ENCODE results near the gene FAR2.
"Not testable (repeated sequence)": the region's sequence is repeated elsewhere in the genome, so short reads cannot be mapped to it uniquely, and the experiment has no call there.

FAR2 gene

DNA sequence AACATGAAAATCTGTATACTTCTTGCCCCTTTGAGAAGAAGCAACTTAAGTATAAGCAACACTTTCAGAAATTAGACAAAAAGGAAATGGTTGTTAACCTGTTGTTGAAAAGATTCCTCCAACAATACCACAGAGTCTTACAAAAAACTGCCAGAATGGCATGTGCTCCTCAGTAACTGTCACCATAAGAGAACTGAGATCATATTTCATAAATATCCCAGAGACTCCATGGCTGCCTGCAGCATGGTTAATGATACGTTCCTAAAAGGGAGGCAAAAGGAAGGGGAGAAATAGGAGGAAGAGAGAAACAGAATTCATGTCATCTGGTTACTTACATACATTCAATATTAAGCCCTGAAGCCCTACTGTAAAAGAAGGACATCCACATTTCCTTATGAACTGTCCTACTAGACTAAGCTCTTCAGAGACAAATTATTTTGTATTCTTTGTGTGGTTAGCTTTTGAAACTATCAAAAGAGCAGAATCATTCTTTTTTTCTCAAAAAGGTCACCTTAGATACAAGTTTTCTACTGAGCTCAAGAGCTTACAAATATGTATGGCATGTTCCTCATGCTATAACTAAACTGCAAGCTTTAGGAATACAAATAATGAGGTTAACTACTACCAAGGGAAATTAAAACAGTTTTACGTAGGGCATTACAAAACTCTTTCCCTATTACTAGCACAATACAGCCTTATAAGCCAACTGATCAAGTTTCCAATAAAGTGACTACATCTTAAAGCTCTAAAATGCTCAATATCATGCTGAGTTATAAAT, 194.1 kb downstream of the FAR2 start:
- DNase-seq, result no peak

DNA sequence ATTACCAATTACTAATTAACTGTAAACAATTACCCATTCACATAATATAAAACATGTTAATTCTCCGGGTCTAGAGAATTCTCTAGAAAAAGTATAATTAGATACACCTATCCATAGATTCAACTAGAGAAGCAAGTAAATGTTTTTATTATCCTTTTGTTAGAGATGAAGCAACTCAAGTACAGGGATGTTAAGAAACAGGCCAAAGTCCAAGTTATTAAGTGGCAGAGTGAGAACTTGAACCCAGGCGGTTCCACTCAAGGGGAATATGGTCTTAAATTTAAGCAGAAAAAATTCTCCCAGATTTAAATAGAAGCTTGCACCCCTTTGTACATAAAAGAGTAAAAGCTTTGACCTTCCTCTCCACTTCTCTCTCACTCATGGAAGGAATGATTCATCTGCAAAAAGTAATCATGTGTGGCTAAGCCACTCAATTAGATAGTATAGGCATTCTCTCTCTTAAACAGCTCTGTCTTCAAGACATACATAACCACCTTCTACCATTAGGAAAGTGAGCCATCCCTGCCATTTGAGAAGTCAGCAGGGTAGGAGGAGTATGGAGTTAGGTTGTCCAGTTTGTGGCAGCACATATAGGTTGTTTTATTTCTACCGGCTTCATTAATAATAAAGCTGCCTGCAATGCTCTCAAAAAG, 197.8 kb downstream of the FAR2 start:
- DNase-seq, result no peak

DNA sequence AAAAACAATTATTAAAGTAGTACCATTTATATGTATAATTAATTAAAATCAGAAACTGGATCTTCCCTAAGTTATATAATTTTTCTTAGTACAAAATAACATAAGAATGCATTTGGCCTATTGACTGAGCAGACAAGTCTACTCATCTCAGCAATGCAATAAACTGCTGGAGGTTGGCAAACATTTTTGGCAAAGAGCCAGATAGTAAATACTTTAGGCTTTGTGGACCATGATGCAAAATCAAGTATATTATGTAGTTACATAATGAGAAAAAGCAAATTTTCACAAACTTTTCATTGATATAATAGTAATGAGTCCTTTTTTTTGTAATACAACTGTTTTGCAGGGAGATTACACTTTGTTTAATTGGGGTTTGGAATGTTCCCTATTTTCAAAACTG, 201.0 kb downstream of the FAR2 start:
- no peak for DNase-seq

DNA sequence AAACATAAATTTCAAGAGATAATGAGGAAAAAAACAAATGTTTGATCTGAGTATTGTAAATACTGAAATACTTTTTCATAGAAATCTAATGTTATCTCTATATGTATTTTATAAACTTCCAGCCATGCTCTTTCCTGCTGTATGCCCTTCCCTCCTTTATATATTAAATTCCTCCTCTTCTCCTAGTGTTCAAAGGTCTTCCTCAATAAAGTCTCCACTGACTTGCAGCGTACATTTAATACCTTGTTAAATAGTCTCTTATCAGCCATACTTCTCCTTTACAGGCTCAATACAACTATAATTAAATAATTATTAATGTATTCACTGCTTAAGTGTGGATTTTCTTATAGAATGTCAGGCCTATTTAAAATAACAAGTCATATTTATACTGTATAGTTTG, 205.9 kb downstream of the FAR2 start:
- no peak for DNase-seq

DNA sequence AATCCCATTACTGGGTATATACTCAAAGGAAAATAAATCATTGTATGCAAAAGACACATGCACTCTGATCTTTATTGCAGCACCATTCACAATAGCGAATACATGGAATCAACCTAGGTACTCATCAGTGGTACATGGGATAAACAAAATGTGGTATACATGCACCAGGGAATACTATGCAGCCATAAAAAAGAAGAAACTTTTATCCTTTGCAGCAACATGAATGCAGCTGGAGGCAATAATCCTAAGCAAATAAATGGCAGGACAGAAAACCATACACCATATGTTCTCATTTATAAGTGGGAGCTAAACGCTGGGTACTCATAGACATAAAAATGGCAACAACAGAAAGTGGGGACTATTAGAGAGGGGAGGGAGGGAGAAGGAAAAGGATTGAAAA, 216.0 kb downstream of the FAR2 start:
- no peak for DNase-seq

DNA sequence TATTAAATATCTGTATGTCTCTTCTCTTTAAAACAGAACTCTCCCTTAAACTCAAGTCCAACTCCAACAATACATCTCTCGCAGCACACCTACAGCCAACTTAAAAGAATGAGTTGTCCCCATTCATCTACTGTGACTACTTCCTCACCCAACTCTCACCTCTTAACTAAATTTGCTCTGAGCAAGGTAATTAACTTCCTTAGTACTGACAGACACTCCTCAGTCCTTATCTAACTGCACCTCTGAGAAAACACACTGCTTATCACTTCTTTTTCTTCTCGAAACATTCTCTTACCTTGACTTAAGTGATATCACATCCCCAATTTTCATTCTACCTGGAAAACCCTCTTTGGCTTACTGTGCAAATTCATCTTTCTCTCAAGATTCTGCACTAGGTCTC, 224.9 kb downstream of the FAR2 start:
- DNase-seq, result no peak

DNA sequence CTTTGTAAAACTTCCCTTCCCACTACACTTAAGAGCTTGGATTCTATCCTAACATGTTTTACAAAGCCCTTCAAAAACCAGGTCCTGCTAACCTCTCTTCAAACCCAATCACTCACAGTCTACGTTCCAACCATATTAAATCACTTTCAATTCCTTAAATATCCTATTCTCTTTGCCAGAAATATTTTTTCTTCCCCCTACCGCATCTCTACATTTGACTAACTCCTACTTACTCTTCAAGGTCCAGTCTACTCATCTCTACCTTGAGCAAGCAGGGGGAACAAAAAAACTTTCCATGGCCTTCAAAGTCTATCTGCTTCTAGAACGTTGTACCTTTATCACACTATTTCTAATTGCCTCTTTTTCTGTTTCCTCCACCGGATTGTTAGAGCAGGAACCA, 225.8 kb downstream of the FAR2 start:
- DNase-seq, result no peak

DNA sequence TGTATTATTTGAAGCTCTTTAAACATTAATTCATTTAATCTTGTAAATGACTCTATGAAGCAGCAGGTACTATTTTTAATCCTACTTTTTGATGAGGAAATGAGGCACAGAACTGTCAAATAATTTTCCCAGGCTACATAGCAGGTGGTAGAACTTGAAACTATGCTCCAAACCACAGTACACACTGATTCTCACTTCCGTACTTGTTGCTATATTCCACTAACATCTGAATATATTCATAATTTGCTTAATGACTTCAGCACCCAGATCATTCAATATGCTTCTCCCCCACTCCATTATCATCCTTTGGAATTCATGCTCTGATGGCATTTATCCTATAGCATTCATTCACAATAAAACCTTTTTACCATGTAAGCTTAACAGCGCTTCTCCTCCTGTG, 227.0 kb downstream of the FAR2 start:
- no peak for DNase-seq

DNA sequence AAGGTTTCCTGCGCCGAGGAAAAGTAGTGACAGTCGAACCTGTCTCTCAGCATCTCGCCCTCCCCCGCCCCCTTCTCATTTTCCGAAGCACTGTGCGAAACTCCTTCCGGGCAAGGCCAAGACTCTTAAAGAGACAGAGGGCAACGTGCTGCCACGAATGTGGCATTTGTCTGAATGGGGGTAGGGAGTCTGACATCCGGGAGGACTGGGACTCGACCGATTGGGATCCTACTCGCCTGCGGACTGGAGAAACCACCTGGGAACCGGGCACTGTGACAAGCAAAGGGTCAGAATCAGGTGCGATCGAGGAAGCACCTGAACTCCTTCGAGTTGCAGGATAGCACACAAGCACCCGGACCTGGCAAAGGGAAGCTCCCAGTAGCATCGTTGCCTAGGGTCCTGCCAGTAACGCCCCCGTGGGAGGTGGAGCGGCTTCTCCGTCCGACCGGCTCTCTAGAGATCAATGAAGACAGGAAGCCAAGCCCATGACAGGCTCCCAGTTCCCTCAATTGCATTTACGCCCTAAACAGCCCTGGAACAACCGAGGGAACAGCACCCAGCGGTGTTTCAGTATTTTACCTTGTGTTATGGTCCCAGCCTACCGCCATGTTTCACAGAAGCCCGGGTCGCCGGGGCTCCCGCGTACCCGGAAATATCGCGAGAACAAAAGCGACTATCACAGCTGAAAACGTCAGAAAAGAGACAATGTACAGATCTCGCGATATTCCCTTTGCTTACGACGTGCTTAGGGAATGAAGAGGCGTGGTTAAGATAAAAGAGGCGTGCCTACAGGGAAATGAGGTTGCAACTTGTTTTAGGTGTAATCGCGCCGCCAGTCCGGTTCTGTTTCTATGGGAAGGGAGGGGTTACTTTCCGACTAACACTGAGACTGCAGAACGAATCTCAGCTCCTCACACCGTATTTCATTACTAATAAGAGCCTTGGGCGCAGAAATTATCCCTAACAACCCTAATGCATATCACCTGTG, 231.8 kb downstream of the FAR2 start, which contains the start of gene ERGIC2:
TSS of gene ERGIC2 (minus strand) at position 637 of the 988 bp plus-strand sequence. CDS start 9,539 bp downstream, outside the sequence.
- peak; percentile 96 for DNase-seq

DNA sequence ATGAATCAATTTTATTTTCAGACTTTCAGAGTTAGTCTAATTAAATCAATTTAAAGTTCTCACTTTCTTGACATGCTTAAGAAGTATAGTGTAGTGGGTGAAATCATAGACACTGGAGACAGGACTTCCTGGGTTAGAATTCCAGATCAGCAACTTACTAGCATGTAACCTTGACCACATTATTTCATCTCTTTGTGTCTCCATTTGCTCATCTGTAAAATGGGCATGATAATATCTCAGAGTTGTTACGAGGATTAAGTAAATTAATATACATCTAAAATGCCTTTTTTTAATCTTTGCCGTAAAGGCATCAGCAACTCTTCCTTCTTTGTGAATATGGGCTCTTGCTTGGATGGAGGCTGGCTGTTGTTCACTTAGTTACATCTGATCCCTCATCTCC, 233.2 kb downstream of the FAR2 start:
- no peak for DNase-seq

DNA sequence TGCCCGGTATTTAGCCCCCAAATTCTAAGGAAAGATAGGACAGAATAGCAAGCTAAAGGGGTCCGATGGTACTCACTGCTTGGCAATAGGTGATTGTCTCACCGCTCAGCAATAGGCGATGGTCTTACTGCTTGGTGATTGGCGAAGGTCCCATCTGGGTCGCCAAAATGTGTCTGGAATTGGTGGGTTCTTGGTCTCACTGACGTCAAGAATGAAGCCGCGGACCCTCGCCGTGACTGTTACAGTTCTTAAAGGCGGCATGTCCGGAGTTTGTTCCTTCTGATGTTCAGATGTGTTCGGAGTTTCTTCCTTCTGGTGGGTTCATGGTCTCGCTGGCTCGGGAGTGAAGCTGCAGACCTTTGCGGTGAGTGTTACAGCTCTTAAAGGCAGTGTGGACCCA, 236.1 kb downstream of the FAR2 start:
- not testable (repeated sequence) for DNase-seq

All from GF-D8 (cell line).